K562 (cell line): ENCODE measurements around the gene ZNF335. TPM values are rescaled to one million over a fixed set of nuclear protein-coding genes. Genes with fewer than 3 reads are reported as not detected.

Experiments used
- ATF1 ChIP-seq, 2 experiments: fragments of 450-650 bp in 1 of 2; IDR thresholded peaks; 2 replicates each; pipeline ENCODE4 v1.6.1; 2016; ENCODE audit warnings: missing compliant biosample characterization in 1 of 2, missing genetic modification characterization in 1 of 2
- BHLHE40 ChIP-seq: IDR thresholded peaks from 2 replicates; pipeline ENCODE4 v1.6.1; 2011; ENCODE audit warnings: low read length, improper control_type of control experiment
- CTBP1 ChIP-seq: fragments of 450-650 bp; IDR thresholded peaks from 2 replicates; pipeline ENCODE4 v1.6.1; 2016; ENCODE audit warnings: borderline replicate concordance
- FOXK2 ChIP-seq, 2 experiments: fragments of 450-650 bp; IDR thresholded peaks in 1 of 2; conservative IDR thresholded peaks in 1 of 2; 2 replicates each; pipeline ENCODE4 v1.6.1; 2016; ENCODE audit warnings: low read depth in 2 of 2, mild to moderate bottlenecking in 1 of 2
- KAT2B ChIP-seq: IDR thresholded peaks from one replicate; pipeline ENCODE4 v1.6.1; 2012; ENCODE audit warnings: low read depth, mild to moderate bottlenecking, control low read depth, inconsistent platforms, low read length, moderate library complexity
- KAT8 ChIP-seq: fragments of 450-650 bp; IDR thresholded peaks from 2 replicates; pipeline ENCODE4 v1.6.1; 2016; ENCODE audit warnings: low read depth, mild to moderate bottlenecking
- LCOR ChIP-seq: sonication (generic); formaldehyde crosslinking; IDR thresholded peaks from 2 replicates; pipeline ENCODE4 v1.8.0; 2022; ENCODE audit warnings: mild to moderate bottlenecking, missing genetic modification reagents
- MTA2 ChIP-seq: fragments of 450-650 bp; IDR thresholded peaks from 2 replicates; pipeline ENCODE4 v1.6.1; 2016; ENCODE audit warnings: low read depth
- NCOR1 ChIP-seq: fragments of 450-650 bp; IDR thresholded peaks from 2 replicates; pipeline ENCODE4 v1.6.1; 2016; ENCODE audit warnings: mild to moderate bottlenecking, moderate library complexity
- NUFIP1 ChIP-seq: fragments of 450-650 bp; IDR thresholded peaks from 2 replicates; pipeline ENCODE4 v1.6.1; 2018; ENCODE audit not compliant: partially characterized antibody
- PHF8 ChIP-seq: fragments of 200-600 bp; sonication (generic); IDR thresholded peaks from 2 replicates; pipeline ENCODE4 v1.6.1; 2012; ENCODE audit warnings: mixed run types, mild to moderate bottlenecking, inconsistent platforms, low read length, moderate library complexity, borderline replicate concordance
- SMARCE1 ChIP-seq: fragments of 450-650 bp; IDR thresholded peaks from 2 replicates; pipeline ENCODE4 v1.7.1; 2016; ENCODE audit warnings: mild to moderate bottlenecking
- TAF15 ChIP-seq: fragments of 200-400 bp; formaldehyde crosslinking; IDR thresholded peaks from 2 replicates; pipeline ENCODE4 v1.6.1; 2017; ENCODE audit warnings: mild to moderate bottlenecking, low read depth, low read length, moderate library complexity
- TCF3 ChIP-seq: sonication (generic); formaldehyde crosslinking; IDR thresholded peaks from 2 replicates; pipeline ENCODE4 v1.4.0; 2020; ENCODE audit warnings: mild to moderate bottlenecking, missing genetic modification reagents
- ZC3H8 ChIP-seq: fragments of 450-650 bp; IDR thresholded peaks from 2 replicates; pipeline ENCODE4 v1.6.1; 2017
- ZNF263 ChIP-seq: sonication (generic); formaldehyde crosslinking; IDR thresholded peaks from 2 replicates; pipeline ENCODE4 v1.8.0; 2022; ENCODE audit warnings: mild to moderate bottlenecking, missing genetic modification reagents, borderline replicate concordance
- polyA plus RNA-seq, 8 experiments: library from polyadenylated mRNA; depleted of rRNA in 4 of 8; stranded (reverse) in 5 of 8; unstranded in 3 of 8; fragments of >200 nt; fragmentation: Nextera tagmentation in 2 of 8; fragmentation: Illumina TruSeq in 1 of 8; extraction: Ambion mirVana in 2 of 8; extraction: Trizol in 1 of 8; gene quantifications; 2 replicates each; pipeline versions ENCODE4 v1.2.1 to v1.2.3, GENCODE V29; 2011 to 2014; ENCODE audit warnings: inconsistent platforms in 1 of 8, missing spikeins in 1 of 8
- total RNA-seq, 7 experiments: library from RNA; depleted of rRNA in 6 of 7; stranded (reverse); fragments of >200 nt in 6 of 7; fragmentation: Illumina TruSeq in 2 of 7; extraction: Trizol in 2 of 7; gene quantifications; 2 replicates each; pipeline versions ENCODE4 v1.2.1 to v1.2.3, GENCODE V29; 2011 to 2021; ENCODE audit warnings: low replicate concordance in 1 of 7
- TF ChIP-seq, protein P1 (sequence below): fragments of 200-400 bp; formaldehyde crosslinking; IDR thresholded peaks from 2 replicates; pipeline ENCODE4 v1.6.1; 2017; ENCODE audit warnings: mild to moderate bottlenecking, low read depth, low read length, moderate library complexity
- TF ChIP-seq, protein P2 (sequence below), 2 experiments: fragments of 450-650 bp; IDR thresholded peaks; 2 replicates each; pipeline ENCODE4 v1.6.1; 2016; ENCODE audit warnings: mild to moderate bottlenecking in 2 of 2, borderline replicate concordance in 1 of 2, low read depth in 1 of 2, moderate library complexity in 1 of 2

Gene ZNF335
- total and polyA plus RNA-seq, 9 of the 15 experiments (the other 6 are each of a cell fraction or from before 2014, with no cell fraction given) = 0.39 to 16.0 (median 7.6) TPM

DNA sequence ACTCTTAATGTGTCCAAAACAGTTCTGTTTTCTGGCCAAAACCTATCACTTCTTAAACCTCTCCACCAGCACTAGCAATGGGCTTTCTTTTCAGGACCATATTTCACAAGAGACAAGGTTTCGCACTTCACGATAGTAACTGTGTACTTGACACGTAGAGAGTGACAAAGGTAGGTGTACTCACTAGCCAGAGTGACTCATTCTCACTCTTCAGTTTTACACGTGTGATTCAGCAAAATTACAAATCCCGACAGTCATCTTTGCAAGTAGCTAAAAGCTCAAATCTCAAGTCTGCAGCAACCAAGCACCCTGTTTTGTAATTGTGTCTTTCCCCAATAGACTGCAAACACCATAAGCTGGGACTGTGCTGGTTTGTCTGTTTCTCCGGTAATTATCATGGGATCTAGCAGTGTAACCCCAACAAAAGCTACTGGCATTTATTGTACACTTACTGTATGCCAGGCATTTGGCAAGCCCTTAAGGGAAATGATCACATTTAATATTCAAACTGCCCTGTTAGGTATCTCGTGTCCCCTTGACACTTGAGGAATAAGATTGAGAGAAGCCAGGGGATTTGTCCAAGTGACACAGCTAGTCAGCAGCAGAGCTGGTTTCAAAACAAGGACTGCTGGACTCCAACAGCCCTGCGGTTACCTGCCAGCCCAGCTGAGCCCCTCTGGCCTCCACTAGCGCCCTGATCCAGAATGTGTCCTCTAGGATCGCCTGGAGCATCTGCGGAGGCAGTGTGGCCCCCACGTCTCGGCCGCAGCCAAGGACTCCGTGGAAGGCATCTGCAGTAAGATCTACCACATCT, 27.6 kb downstream of the ZNF335 start (continued):
- TF ChIP-seq, protein P1, sequence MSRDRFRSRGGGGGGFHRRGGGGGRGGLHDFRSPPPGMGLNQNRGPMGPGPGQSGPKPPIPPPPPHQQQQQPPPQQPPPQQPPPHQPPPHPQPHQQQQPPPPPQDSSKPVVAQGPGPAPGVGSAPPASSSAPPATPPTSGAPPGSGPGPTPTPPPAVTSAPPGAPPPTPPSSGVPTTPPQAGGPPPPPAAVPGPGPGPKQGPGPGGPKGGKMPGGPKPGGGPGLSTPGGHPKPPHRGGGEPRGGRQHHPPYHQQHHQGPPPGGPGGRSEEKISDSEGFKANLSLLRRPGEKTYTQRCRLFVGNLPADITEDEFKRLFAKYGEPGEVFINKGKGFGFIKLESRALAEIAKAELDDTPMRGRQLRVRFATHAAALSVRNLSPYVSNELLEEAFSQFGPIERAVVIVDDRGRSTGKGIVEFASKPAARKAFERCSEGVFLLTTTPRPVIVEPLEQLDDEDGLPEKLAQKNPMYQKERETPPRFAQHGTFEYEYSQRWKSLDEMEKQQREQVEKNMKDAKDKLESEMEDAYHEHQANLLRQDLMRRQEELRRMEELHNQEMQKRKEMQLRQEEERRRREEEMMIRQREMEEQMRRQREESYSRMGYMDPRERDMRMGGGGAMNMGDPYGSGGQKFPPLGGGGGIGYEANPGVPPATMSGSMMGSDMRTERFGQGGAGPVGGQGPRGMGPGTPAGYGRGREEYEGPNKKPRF = no peak
- no peak for TF ChIP-seq KAT2B
- TF ChIP-seq, protein P2, sequence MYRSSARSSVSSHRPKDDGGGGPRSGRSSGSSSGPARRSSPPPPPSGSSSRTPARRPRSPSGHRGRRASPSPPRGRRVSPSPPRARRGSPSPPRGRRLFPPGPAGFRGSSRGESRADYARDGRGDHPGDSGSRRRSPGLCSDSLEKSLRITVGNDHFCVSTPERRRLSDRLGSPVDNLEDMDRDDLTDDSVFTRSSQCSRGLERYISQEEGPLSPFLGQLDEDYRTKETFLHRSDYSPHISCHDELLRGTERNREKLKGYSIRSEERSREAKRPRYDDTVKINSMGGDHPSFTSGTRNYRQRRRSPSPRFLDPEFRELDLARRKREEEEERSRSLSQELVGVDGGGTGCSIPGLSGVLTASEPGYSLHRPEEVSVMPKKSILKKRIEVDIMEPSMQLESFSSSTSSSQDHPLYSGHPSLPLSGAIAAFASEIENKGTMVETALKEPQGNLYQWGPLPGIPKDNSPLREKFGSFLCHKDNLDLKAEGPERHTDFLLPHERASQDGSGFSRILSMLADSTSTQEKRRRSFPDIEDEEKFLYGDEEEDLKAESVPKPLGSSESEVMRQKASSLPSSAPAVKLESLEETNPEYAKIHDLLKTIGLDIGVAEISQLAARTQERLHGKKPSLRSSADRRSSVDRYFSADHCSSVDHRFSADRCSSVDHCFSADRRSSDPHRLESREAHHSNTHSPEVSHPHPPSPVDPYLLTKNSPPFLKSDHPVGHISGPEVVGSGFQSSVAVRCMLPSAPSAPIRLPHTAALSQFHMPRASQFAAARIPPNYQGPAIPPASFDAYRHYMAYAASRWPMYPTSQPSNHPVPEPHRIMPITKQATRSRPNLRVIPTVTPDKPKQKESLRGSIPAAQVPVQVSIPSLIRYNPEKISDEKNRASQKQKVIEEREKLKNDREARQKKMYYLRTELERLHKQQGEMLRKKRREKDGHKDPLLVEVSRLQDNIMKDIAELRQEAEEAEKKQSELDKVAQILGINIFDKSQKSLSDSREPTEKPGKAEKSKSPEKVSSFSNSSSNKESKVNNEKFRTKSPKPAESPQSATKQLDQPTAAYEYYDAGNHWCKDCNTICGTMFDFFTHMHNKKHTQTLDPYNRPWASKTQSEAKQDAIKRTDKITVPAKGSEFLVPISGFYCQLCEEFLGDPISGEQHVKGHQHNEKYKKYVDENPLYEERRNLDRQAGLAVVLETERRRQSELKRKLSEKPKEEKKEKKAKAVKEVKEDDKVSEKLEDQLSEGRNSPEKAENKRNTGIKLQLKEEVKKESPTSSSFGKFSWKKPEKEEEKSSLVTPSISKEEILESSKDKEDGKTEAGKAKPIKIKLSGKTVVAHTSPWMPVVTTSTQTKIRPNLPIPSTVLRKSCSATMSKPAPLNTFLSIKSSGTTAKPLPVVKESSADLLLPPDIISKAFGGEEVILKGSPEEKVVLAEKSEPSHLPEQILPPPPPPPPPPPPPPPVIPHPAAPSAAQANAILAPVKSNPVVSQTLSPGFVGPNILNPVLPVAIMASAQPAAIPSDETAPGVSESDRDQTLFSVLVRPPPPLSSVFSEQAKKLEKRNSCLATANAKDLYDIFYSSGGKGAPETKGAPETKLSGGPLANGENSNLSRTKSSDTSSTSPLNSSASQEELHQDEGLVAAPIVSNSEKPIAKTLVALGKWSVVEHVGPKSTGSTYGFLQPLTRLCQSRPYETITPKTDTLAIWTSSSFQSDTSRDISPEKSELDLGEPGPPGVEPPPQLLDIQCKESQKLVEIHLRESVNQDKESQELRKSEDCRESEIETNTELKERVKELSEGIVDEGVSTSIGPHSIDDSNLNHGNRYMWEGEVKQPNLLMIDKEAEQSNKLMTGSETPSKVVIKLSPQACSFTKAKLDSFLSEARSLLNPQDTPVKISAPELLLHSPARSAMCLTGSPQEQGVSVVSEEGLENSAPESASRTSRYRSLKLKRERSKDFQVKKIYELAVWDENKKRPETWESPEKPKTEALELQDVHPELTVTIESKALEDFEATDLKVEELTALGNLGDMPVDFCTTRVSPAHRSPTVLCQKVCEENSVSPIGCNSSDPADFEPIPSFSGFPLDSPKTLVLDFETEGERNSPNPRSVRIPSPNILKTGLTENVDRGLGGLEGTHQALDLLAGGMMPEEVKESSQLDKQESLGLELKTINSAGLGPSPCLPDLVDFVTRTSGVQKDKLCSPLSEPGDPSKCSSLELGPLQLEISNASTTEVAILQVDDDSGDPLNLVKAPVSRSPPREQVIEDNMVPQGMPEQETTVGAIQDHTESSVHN (IDR thresholded peaks at IDR 0.05; ENCODE audit: borderline replicate concordance in 1 of 2, low read depth in 1 of 2) = 0 out of 4 replicates have a peak, but pooled peaks of 1 of the 2 experiments have one; percentile 61
- TF ChIP-seq PHF8 = no peak
- TF ChIP-seq KAT8 = no peak
- TF ChIP-seq FOXK2 (conservative IDR thresholded peaks at IDR 0.05 in 1 of 2, IDR thresholded peaks at IDR 0.05 in 1 of 2; ENCODE audit: low read depth in 2 of 2) = 0 out of 4 replicates have a peak, but pooled peaks of 1 of the 2 experiments have one; percentile 20
- no peak for TF ChIP-seq TAF15
- peak; percentile 43; the same call in 1 of the 2 replicates for TF ChIP-seq LCOR (CRISPR knock-in tag)
- TF ChIP-seq NCOR1 = peak; percentile 26; the same call in 1 of the 2 replicates
- no peak; the same call in 1 of the 2 replicates for TF ChIP-seq BHLHE40
- no peak for TF ChIP-seq NUFIP1
- TF ChIP-seq ZNF263 (CRISPR knock-in tag) = no peak
- TF ChIP-seq ATF1 (CRISPR knock-in tag; IDR thresholded peaks at IDR 0.05) = no peak
- peak; percentile 59 for TF ChIP-seq ATF1 (tag; IDR thresholded peaks at IDR 0.05)
- TF ChIP-seq ZC3H8 = no peak
- peak; percentile 87 for TF ChIP-seq SMARCE1
- TF ChIP-seq TCF3 (CRISPR knock-in tag) = no peak; the same call in 1 of the 2 replicates
- TF ChIP-seq MTA2 = no peak
- TF ChIP-seq CTBP1 = 0 out of 2 replicates have a peak, but pooled peaks have one; percentile 13
